Astrocyte (in vitro differentiated cells and primary cell): Measurements from ENCODE around the gene SEMA6A.

Experiments
- EZH2 ChIP-seq: IDR thresholded peaks from 2 replicates; pipeline ENCODE4 v1.6.1; 2012; ENCODE audit warnings: mild to moderate bottlenecking, low read length, inconsistent platforms; ENCODE audit not compliant: insufficient read depth
- TF ChIP-seq, protein P1 (sequence below): IDR thresholded peaks from 2 replicates; pipeline ENCODE4 v1.5.1; 2011; ENCODE audit warnings: low read depth, mild to moderate bottlenecking, inconsistent platforms, low read length, moderate library complexity; ENCODE audit not compliant: insufficient read depth

DNA sequence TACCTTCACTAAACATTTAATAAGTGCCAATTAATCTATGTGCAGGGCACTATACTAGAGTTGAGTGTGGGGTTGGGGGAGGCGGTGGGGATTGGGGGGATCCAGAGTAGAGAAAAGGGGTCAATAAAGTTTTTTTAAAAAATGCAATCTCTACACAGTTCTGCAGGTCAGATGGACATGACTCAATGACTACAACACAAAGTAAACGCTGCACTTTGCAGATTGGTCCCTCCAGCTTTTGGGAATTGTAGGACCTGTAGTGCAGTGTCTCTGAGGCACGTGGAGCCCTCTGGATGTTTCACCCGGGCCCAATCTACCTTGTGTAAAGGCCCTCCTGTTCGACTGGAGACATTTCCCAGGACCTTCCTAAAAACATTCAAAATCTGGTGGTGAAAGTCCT lies 43.5 kb downstream of the SEMA6A start:
- TF ChIP-seq, protein P1, sequence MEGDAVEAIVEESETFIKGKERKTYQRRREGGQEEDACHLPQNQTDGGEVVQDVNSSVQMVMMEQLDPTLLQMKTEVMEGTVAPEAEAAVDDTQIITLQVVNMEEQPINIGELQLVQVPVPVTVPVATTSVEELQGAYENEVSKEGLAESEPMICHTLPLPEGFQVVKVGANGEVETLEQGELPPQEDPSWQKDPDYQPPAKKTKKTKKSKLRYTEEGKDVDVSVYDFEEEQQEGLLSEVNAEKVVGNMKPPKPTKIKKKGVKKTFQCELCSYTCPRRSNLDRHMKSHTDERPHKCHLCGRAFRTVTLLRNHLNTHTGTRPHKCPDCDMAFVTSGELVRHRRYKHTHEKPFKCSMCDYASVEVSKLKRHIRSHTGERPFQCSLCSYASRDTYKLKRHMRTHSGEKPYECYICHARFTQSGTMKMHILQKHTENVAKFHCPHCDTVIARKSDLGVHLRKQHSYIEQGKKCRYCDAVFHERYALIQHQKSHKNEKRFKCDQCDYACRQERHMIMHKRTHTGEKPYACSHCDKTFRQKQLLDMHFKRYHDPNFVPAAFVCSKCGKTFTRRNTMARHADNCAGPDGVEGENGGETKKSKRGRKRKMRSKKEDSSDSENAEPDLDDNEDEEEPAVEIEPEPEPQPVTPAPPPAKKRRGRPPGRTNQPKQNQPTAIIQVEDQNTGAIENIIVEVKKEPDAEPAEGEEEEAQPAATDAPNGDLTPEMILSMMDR: no peak
- no peak for TF ChIP-seq EZH2
